PFSK-1 (cell line): Measurements from ENCODE around the gene ARL6IP6.

Source experiments
- POLR2AphosphoS5 ChIP-seq: IDR thresholded peaks from 2 replicates; pipeline ENCODE4 v1.6.1; 2012; ENCODE audit warnings: low read depth, mild to moderate bottlenecking, control low read depth, low read length, moderate library complexity
- TF ChIP-seq, protein P1 (sequence below), 2 experiments: IDR thresholded peaks; 2 replicates each; pipeline versions ENCODE4 v1.6.1 to v1.8.0; 2011 to 2012; ENCODE audit warnings: low read depth in 2 of 2, low read length in 2 of 2, control low read depth in 1 of 2, inconsistent platforms in 1 of 2, mild to moderate bottlenecking in 1 of 2, moderate library complexity in 1 of 2; ENCODE audit not compliant: insufficient read depth in 1 of 2

DNA sequence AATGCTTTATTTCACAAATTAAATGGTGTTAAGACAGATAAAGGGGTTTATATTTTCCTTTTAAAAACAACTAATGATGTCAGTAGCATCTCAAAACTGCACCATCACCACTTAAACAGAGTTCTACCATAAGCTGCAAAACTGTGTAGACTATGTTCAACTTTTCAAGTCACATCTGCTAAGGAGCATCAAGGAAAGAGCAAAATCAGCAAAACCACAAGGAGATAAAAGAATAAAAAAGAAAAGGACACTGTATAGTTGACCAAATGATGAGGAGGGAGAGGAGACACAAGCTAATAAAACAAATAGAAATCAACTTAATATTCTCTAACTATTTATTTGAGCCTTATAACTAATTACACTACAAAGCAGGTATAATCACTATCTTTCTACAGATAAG, 35.0 kb upstream of the ARL6IP6 start:
- no peak for TF ChIP-seq POLR2AphosphoS5
- TF ChIP-seq, protein P1, sequence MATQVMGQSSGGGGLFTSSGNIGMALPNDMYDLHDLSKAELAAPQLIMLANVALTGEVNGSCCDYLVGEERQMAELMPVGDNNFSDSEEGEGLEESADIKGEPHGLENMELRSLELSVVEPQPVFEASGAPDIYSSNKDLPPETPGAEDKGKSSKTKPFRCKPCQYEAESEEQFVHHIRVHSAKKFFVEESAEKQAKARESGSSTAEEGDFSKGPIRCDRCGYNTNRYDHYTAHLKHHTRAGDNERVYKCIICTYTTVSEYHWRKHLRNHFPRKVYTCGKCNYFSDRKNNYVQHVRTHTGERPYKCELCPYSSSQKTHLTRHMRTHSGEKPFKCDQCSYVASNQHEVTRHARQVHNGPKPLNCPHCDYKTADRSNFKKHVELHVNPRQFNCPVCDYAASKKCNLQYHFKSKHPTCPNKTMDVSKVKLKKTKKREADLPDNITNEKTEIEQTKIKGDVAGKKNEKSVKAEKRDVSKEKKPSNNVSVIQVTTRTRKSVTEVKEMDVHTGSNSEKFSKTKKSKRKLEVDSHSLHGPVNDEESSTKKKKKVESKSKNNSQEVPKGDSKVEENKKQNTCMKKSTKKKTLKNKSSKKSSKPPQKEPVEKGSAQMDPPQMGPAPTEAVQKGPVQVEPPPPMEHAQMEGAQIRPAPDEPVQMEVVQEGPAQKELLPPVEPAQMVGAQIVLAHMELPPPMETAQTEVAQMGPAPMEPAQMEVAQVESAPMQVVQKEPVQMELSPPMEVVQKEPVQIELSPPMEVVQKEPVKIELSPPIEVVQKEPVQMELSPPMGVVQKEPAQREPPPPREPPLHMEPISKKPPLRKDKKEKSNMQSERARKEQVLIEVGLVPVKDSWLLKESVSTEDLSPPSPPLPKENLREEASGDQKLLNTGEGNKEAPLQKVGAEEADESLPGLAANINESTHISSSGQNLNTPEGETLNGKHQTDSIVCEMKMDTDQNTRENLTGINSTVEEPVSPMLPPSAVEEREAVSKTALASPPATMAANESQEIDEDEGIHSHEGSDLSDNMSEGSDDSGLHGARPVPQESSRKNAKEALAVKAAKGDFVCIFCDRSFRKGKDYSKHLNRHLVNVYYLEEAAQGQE (IDR thresholded peaks at IDR 0.05; ENCODE audit: insufficient read depth in 1 of 2, low read depth in 2 of 2, low read length in 2 of 2): no peak
